H54 (cell line): Measurements from ENCODE around the gene ADAMTS17.

Experiments used
- DNase-seq: peaks from one replicate; pipeline ENCODE4 v3.0.0; 2011; ENCODE audit warnings: low spot score, mixed read lengths; ENCODE audit not compliant: insufficient read length
- FAIRE-seq: peaks from 3 replicates; lab custom pipeline; 2011; peaks lifted over from hg19 to GRCh38; lab: Jason Lieb, UNC
- POLR2A ChIP-seq: IDR thresholded peaks from 2 replicates; pipeline ENCODE4 v1.6.1; 2011; ENCODE audit warnings: low read depth, mild to moderate bottlenecking, low read length

ADAMTS17 gene

DNA sequence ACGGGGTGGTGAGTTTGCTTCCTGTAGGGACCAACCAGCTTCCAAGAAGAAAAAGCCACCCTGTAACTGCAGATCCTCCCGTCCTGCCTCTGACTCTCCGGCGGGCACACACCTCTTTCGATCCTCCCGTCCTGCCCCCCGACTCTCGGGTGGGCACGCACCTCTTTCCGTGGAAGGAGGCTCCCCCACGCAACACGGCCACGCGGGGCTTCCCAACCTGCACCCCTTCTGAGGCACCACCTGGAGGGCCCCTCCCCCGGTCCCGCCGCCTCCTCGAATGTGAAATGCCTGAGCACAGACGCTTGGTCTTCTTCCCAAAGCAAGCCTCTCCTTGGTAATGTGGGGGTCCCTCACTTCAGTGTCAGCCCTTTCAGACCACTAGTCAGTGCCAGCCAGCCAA, 7.3 kb downstream of the ADAMTS17 start:
- DNase-seq (no peak), FAIRE-seq (no peak)
- no peak for TF ChIP-seq POLR2A

- FAIRE-seq (no peak), DNase-seq (no peak)
- TF ChIP-seq POLR2A: no peak
Measured at GRCh38 chr15:100334015-100334414, 7.8 kb downstream of the ADAMTS17 start.

DNA sequence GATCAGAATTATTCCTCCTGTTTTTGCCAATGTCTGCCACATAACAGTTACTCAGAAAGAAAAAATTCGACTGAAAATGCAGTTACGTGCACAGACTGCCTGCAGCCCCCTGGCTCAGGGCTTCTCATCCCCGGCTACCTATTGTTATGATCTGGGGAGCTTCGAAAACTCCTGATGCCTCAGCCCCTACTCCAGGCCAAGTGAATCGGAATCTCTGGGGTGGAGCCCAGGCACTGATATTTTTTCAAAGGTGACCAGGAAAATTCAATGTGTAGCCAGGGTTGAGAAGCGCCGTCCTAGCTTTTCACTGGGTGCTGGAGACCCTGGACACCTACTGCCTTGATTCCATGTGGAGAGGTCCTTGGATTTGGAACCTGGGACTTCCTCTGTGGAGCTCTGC, 8.5 kb downstream of the ADAMTS17 start:
- no peak for TF ChIP-seq POLR2A

GRCh38 chr15:100332721-100333120, 9.1 kb downstream of the ADAMTS17 start:
- no peak for TF ChIP-seq POLR2A

More for the DNA sequence above, 8.5 kb downstream of the ADAMTS17 start:
- no peak for FAIRE-seq
- no peak for DNase-seq

DNA sequence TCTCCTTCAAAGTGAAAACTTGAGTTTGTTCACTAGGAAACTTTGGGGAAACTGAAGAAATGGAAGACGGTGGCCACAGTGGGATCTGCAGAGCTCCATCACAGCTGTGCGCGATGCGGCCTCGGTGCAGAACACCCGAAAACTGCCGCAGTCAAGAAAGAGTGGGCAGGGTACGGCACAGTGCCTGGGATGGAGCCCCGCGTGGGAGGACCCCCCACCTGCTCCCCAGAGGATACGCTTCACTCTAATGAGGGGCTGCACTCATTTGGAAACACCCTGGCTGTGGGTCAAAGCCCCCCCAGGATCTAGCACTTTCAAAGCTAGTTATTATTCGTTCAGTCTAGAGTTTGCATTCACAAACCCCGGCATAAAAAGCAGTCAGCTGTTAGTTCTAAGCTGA, 9.5 kb downstream of the ADAMTS17 start:
- TF ChIP-seq POLR2A: no peak
- DNase-seq (no peak), FAIRE-seq (no peak)

More at GRCh38 chr15:100332721-100333120, 9.1 kb downstream of the ADAMTS17 start:
- DNase-seq (no peak), FAIRE-seq (no peak)

GRCh38 chr15:100330629-100331215, 11.1 kb downstream of the ADAMTS17 start:
- no peak for TF ChIP-seq POLR2A
- DNase-seq: no peak
- FAIRE-seq: no peak

- TF ChIP-seq POLR2A: no peak
- no peak for FAIRE-seq
- no peak for DNase-seq
Measured at GRCh38 chr15:100330221-100330620, 11.6 kb downstream of the ADAMTS17 start.

GRCh38 chr15:100328796-100329195, 13.0 kb downstream of the ADAMTS17 start:
- FAIRE-seq: no peak
- no peak for DNase-seq
- no peak for TF ChIP-seq POLR2A

DNA sequence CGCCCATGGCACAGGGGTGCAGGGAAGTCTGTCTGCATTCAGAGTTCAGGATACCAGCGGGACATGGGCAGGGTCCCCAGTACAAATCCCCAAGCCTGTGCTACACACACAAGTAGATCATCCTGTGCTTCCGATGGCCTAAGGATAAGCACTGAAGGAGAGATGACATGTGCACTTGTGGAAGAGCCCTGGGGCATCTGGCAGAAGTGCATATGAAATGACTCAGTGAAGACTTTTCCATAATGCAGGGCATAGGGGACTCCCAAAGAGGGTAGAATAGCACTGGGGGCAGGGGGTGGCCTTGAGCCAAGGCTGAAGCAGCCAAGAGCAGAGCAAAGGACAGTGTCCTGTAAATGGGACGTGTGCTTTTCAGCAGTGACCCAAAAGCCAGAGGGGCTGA, 22.9 kb downstream of the ADAMTS17 start:
- TF ChIP-seq POLR2A: no peak
- FAIRE-seq (no peak), DNase-seq (no peak)

DNA sequence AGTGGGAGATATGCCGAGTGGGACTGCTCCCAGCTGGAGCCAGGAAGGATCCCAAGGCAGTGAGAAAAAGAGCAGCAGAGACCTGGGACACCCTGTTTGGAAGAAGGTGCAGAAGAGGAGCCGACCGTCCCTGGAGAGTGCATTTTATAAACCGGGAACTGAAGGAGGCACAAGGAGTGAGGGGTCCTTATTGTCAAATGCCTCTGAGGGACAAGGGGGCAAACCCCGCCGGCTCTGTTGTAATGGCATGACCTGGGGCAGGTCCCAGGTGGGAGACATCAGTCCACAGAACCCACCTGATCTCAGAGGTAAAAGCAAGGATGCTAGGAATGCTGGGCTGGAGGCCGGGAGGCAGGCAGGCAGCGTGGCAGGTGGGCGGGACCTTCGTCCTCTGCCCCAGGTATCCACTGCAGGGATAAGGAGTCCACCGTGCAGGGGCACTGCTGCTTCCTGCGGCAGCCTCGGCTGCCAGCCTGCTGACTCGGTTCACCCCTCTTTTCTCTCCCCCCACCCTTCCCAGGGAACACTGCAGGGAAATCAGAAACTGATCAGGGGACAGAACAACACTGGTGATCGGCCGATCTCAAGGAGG, 26.9 kb downstream of the ADAMTS17 start:
- no peak for TF ChIP-seq POLR2A
- FAIRE-seq (no peak), DNase-seq (no peak)

DNA sequence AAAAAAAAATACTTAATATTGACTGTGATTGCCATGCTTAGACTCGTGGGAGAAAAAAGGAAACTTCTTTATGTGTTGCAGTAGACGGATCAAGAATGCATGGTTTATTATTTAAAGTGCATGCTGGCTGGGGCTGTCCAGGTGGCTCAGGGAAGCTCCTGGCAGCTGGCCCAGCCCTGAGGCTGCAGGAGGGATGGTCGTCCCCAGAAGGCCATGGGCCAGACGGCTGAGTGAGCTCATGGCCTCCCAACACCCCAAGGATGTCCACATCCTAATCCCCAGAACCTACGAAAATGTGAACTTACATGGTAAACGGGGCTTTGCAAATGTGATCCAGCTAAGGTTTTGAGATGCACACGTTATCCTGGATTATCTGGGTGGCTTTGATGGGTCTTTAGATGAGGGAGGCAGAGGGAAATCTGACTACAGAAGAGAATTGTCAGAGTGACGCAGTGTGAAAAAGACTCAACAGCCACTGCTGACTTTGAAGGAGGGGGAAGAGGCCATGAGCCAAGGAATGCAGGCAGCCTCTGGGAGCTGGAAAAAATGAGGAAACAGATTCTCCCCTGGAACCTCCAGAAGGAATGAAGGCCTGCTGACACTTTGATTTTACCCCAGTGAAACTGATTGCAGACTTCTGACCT, 29.8 kb downstream of the ADAMTS17 start:
- FAIRE-seq: no peak
- DNase-seq: no peak
- no peak for TF ChIP-seq POLR2A

DNA sequence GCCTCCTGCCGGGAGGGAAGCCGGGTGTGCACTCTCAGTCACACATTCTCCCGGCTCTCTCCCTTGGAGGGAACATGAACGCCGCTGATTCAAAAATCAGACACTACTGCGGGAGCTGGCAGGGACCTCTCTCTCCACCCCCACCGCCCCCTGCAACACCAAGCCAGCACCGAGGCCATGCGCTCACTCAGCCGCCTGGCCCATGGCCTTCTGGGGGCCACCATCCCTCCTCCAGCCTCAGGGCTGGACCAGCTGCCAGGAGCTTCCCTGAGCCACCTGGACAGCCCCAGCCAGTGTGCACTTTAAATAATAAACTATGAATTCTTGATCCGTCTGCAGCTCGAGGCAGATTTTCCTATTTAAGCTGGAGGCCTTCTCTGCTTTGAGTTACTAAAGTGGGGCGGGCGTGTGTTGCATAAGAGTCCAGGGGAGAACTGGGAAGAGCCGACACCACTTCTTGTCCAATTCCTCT, 30.6 kb downstream of the ADAMTS17 start:
- FAIRE-seq (no peak), DNase-seq (no peak)
- no peak for TF ChIP-seq POLR2A

DNA sequence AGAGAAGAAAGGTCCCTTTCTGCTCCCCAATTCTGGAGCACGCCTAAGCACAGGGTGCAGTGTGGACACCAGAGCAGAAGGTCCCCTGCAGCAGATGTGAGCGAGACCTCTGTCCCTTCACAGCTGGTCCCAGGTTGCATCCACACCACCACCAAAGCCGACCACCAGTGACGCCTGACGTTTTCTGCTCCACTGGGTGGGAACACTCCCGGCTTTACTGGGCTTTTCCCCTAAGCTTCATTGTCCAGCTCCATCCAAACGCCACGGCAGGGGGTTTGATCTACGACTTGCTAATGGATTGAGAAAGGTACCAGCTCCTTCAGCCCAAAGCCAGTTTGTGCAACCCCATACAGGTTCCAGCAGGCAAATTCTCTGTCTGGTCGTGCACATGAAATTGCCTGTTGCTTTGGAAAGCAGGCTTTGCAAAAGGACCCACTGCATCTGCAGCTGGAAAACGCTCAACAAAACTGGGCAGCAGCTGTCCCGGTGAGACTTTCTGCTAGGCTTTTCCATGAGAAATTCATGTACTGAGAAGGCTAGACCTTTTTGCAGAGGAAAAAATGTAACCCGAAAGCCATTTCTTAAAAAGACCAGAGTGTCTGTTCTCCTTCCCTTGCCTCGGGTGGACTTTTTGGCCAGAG, 31.1 kb downstream of the ADAMTS17 start:
- FAIRE-seq (no peak), DNase-seq (no peak)
- TF ChIP-seq POLR2A: no peak

DNA sequence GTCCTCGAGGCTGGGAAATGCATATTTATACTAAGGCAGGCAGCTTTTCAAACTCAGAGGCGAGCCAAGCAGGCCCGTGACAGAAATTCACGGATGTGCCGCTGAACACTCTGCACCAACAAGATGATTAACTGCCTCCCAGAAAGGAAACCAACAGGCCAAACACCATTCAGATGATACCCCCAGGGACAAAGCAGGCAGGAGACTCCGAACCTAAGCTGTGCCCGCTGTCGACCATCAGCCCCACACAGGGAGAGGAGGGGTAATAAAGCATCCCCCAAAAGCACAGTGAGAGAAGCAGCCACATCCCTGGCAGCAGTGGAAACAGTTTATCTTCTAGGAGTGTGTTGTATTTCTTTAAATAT, 31.8 kb downstream of the ADAMTS17 start:
- no peak for TF ChIP-seq POLR2A
- DNase-seq: no peak
- FAIRE-seq: no peak
